Loucy (cell line): ENCODE data around the gene ZFAND2B.

Source experiments
- CTCF ChIP-seq: fragments of 200-600 bp; sonication (generic); conservative IDR thresholded peaks from 2 replicates; pipeline ENCODE4 v1.5.1; 2014; ENCODE audit warnings: mild to moderate bottlenecking, antibody characterized with exemption, low read length
- EZH2phosphoT487 ChIP-seq: fragments of 200-600 bp; IDR thresholded peaks from 2 replicates; pipeline ENCODE4 v1.6.1; 2018; ENCODE audit warnings: antibody characterized with exemption, mild to moderate bottlenecking, moderate library complexity, borderline replicate concordance

DNA sequence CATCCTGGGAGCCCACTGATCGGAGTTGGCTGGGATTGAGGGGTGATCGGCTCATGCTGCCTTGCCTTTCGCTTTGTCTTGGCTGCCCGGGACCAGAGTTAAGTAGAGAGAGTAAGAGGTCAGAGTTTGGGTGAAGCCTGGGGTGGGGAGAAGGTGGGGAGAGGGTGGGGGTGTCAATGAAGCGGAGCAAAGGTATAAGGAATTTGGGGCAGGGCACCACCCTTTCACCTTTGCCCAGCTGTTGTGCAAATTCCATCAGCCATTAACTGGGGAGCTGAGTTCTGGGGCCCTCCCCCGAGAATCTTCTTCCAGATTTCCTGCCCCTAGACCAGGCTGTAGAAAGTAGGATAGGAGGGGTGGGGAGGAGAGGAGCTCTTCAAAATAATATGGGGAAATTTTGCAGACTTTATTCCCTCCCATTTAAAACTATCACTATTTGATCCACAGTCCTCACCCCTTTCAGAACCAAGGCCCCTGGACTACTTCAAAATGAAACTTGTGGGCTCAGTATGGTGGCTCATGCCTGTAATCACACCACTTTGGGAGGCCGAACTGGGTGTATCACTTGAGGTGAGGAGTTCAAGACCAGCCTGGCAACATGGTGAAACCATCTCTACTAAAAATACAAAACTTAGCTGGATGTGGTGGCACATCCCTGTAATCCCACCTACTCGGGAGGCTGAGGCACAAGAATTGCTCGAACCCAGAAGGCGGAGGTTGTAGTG lies 36.5 kb upstream of the ZFAND2B start, which contains the start of gene SLC23A3:
- no peak for TF ChIP-seq CTCF
- TF ChIP-seq EZH2phosphoT487, result no peak
